Stimulated activated CD4-positive, alpha-beta T cell treated with anti-CD3 and anti-CD28 coated beads, Interleukin-12 subunit alpha, Interleukin-12 subunit beta, amount 100 ng/mL, for 48 hours (primary cell): ENCODE measurements around the gene CRTAC1.

Experiments
- DNase-seq, 3 donors: peaks; one replicate each; pipeline ENCODE4 v3.0.0-alpha.2; 2020; ENCODE audit warnings: low read depth in 2 of 3, low spot score in 1 of 3

The CRTAC1 gene

DNA sequence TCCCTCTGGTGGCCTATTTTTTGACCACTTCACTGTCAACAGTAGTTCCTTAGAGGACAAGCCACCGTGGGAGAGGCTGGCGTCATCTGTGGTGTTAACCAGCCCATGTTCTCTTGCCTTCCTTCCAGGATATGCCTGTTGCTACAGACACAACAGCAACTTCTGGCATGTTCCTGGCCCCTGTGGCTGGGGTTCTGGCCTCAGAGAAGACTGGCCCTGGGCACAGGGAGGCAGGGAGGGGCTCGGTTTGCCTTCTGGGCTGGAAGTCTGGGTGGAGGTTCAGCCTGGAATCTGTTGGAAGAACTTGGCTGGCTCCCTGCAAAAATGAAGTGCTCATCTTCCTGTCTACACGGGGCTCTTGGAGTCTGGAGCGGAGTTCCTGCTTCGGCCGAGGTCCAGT, 155.0 kb downstream of the CRTAC1 start:
- DNase-seq, result no peak

DNA sequence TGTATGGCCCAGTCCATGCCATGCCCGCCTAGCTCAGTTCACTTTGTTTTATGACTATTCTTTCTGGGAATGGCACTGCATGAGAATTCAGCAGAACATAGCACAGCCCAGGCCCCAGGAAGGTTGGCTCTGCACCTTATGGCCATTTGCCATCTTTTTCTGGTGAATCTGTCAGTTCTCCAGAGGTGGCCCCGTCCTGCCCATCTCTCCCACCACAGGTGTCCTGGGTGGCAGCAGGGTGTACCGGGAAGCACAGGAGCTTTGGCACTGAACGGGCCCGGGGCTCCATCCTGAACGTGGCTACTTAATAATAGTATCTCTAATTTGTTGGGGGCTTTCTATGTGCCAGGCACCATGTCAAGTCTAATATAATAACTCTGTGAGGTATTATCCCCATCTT, 156.1 kb downstream of the CRTAC1 start:
- DNase-seq, result no peak

DNA sequence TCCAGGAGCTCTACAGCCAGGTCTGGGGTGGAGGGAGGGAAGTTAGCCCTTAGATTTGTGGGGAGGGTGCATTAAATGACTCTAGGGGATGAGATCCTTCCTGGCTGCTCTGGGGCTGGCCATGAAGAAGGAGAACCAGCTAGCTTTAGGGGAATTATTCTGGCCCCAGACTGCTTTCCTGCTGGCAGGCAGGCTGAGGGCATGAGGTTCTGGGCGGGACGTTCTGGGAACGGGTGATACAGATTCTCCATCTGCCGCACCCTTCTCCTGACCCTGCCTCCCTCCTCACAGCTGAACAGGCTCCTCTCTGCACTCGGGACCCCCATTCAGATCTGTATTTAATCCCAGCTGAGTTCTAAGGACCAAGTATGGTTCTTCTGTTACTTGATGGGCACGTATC, 156.9 kb downstream of the CRTAC1 start:
- DNase-seq, result no peak

GRCh38 chr10:97870990-97871389, 159.4 kb downstream of the CRTAC1 start:
- DNase-seq, result no peak

GRCh38 chr10:97869091-97870042, 161.1 kb downstream of the CRTAC1 start:
- peak; percentile 72 to 81 (median 78) for DNase-seq

GRCh38 chr10:97868134-97868685, 162.2 kb downstream of the CRTAC1 start:
- DNase-seq, result no peak

GRCh38 chr10:97867220-97867800, 163.1 kb downstream of the CRTAC1 start:
- no peak for DNase-seq

- no peak for DNase-seq
Observed at GRCh38 chr10:97866524-97867219, 163.7 kb downstream of the CRTAC1 start.

- no peak for DNase-seq
Observed at GRCh38 chr10:97865488-97865887, 164.9 kb downstream of the CRTAC1 start.

GRCh38 chr10:97863808-97864207, 166.6 kb downstream of the CRTAC1 start:
- DNase-seq, result no peak

DNA sequence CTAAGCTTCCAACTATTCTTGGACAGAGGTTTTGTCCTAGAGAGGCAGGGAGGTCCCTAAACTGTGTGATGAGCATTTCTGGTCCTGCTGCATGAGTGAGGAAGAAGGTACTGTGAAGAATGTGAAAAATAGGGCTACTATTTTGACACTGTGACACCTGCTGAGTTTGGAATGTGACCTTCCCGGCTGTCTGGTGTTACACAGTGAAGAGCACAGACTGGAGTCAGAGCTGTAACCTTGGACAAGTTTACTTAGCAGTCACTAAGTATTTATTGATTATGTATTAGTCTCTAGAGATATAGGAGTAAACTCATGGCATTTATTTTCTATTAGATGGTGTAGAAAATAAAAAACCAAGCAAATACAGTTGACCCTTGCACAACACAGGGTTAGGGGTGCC, 168.5 kb downstream of the CRTAC1 start:
- DNase-seq, result no peak

DNA sequence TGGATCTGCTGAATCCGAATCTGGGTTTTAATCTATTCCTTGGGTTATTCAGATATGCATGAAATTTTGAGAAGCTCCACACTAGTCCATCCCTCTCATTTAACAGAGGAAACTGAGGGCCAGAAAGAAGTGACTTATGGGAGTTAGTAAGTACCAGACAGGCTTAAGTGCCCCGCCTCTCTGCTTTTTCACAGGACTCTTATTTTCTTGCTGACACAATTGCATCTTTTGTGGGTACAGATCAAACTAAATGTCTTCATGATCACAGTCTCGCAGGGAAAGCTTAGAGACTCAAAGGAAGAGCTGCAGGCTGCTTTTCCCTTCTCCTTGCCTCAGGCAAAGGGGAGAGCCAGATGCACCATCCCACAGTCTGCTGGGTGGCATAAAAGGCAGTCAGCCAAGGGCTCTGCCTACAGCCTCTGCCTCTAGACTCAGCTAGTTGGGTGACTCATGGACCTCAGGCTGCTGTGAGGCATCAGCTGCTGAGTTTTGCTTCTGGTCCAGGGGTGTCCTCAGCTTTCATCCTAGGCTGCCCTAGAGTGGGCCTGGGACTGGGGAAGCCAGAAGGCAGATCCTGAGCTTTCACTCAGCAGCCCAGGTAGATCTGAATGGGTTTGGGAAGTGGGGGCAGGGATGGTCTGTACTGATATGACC, 169.2 kb downstream of the CRTAC1 start:
- no peak for DNase-seq

DNA sequence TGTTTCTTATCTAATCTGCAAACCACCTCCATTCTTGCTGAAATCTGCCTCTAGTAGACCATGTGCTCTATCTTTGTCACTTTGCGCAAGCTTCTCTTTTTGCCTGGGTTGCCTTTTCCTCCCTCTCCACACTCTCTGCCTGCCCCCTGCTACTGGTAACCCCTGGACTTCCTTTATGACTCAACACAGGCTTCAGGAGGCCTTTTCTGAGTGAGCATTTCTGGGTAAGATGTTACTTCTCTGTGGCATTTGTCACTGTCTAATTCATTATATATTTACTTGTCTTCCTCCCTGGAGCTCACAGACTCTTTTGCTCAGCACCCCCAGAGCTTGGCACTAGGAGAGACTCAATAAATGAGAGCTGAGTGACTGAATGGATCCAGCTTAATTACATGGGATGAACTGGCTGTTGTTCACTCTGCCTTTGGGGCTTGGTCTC, 172.4 kb downstream of the CRTAC1 start:
- DNase-seq, result no peak

- DNase-seq, result no peak
Observed at GRCh38 chr10:97854743-97855142, 175.7 kb downstream of the CRTAC1 start.

DNA sequence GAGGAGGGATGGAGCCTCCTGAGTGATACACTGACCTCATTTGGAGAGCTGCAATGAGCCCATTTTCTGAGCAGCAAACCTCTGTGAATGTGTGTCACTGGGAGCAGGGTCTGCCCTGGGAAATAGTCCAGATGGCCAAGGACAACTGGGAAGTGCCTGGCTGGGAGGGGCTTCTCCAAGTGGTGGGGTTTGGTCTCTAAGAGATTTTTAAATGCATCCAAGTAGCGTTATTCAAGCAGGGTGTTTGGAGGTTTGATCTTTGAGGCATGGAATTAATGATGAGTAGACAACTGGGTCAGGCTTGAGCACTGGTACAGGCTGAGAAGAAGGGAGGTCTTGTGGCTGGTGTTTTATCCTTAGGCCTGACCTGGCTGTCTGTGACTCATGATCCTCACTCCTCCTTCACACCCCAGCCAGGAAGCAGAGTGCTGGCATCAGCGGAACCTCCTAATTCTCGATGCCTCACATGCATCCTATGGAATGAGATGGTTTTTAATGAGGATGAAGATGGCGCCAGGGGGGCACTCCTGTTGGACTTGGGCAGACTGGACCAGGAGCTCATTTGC, 177.5 kb downstream of the CRTAC1 start:
- no peak for DNase-seq

DNA sequence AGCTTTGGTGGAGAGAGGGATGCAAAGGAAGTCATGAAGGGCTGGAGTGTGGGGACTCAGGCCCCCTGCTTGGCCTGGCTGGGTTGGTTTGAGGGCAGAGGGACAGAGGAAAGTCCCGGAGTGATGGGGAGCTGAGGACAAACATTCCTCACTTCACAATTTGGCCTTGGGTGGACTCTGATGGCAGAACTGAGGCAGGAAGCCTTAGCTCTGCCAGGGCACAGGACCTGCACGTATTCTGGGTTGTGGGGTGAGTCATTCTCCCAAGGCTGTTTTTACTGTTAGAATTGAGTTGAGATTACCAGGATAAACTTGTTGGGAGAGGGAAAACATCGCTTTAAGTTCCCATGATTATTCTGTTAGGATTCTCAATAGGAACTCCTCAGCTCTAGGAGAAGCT, 178.1 kb downstream of the CRTAC1 start:
- no peak for DNase-seq

DNA sequence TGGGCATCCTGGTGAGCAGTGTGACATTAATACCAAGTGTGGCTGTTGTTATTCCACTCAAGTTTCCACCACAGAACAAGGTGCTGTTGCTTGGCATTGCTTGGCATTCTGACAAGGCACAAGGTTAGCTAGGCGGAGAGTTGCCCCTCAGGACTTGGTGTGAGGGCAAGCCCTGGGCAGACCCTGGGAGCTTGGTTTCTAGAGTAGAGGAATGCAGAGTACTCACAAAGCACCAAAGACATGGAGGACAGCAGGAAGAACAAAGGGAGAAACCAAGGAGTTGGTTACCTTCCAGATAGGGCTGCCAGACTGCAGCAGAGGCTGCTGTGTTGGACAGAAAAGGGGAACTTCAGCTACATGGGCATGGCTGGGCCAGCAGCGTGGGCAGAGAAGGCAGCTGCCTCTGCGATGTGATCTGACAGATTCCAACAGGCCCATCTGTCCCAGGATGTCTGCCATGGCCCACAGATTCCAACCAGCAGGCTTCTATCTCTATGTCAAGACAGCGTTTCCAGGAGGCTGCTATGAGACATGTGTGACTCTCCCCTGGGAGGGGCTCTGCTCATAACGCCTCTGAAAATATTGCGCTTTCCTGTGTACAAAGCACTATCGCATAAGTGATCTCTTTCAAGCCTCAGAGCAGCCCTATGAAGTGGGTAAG, 178.9 kb downstream of the CRTAC1 start:
- no peak for DNase-seq

DNA sequence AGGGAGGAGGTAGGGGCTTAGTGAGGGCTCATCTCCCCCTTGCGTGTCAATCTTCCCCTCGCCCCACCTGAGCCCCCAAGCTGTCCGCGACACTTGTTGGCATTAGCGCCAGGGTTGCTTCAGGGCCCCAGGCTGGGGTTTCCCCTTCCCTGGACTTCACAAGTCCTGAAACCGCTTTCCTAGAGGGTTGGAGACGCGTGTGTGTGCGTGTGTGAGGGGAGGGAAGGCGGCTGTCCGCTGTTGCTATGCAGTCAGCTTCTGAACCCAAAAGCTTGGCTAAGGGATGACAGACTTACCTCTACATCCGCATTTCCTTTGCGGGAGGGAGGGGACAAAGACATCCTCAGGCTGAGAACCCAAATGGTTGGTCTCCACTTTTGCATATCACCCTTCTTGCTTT, 180.0 kb downstream of the CRTAC1 start:
- no peak for DNase-seq

GRCh38 chr10:97849687-97850402, 180.6 kb downstream of the CRTAC1 start, which contains the start of gene GOLGA7B:
Gene GOLGA7B (plus strand): TSS chr10:97849843. CDS start chr10:97850304, 461 bp downstream.
- DNase-seq, result peak in 1 of 3 donors; percentile 45
